Astrocyte of the spinal cord (primary cell): Measurements from ENCODE around the gene TBC1D9.
A peak's percentile ranks its signal among the peaks of the same experiment; 100 is the strongest.

Experiments
- DNase-seq: peaks from one replicate; pipeline ENCODE4 v3.0.0; 2011; ENCODE audit warnings: low read depth, low spot score
- H3K4me3 ChIP-seq: 2 replicates; pipeline ENCODE4 v1.5.1; 2011; ENCODE audit warnings: low read depth, mild to moderate bottlenecking, low read length, moderate library complexity
- in situ Hi-C: cut with HindIII; loops from 2 replicates; pipeline ENCODE4 v1.10.0; 2017; ENCODE audit warnings: low sequenced_read_pairs
- TF ChIP-seq, protein P1 (sequence below): IDR thresholded peaks from 2 replicates; pipeline ENCODE4 v1.5.1; 2012; ENCODE audit warnings: low read depth, mild to moderate bottlenecking, low read length, inconsistent platforms

TBC1D9 gene

GRCh38 chr4:140744421-140744820 is 11.8 kb downstream of the TBC1D9 start:
- TF ChIP-seq, protein P1, sequence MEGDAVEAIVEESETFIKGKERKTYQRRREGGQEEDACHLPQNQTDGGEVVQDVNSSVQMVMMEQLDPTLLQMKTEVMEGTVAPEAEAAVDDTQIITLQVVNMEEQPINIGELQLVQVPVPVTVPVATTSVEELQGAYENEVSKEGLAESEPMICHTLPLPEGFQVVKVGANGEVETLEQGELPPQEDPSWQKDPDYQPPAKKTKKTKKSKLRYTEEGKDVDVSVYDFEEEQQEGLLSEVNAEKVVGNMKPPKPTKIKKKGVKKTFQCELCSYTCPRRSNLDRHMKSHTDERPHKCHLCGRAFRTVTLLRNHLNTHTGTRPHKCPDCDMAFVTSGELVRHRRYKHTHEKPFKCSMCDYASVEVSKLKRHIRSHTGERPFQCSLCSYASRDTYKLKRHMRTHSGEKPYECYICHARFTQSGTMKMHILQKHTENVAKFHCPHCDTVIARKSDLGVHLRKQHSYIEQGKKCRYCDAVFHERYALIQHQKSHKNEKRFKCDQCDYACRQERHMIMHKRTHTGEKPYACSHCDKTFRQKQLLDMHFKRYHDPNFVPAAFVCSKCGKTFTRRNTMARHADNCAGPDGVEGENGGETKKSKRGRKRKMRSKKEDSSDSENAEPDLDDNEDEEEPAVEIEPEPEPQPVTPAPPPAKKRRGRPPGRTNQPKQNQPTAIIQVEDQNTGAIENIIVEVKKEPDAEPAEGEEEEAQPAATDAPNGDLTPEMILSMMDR = no peak
- DNase-seq = no peak
- no peak overlapping the region for H3K4me3 ChIP-seq
- in situ Hi-C loops = no loop called here

DNA sequence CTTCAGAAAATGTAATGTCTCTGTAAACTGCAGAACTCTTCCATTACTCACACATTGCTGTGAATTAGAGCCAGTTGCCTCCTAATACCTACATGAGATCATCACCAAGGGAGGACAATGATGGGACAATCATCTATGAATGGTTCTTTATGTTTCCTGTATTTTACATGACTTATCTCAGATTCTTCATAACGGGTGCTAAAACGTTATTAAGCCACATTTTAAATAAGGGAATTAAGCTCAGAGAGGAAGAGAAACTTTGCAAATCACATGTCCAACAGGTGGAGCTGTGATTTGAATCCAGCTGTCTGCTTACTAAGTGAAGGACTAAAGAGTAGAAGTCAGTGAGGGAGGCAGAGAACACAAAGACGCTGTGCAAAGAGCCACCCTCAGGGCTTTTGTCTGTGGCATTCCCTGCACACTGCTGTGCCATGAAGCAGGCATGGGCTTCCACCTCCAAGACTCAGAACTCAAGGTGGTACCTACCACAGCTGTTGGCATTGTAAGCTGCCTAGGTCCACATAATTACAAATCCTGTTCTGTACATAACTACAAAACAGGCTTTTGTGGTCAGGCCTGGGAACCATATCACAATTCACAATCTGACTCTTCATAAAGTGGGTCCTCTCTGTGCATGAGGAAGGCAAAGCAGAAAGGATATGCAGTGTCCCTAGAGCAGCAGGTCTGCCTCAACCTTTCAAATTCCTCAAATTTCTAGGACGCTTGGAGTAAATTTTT is 12.8 kb downstream of the TBC1D9 start:
- in situ Hi-C loops = no loop called here
- peak; percentile 36 for DNase-seq
- no peak overlapping the region for H3K4me3 ChIP-seq
- TF ChIP-seq, protein P1 = peak; percentile 34

- no peak for DNase-seq
- H3K4me3 ChIP-seq = no peak overlapping the region
- in situ Hi-C loops = no loop called here
- TF ChIP-seq, protein P1 = no peak
These were observed 13.4 kb downstream of the TBC1D9 start for GRCh38 chr4:140742838-140743193.

GRCh38 chr4:140740906-140741670 is 15.1 kb downstream of the TBC1D9 start:
- no peak overlapping the region for H3K4me3 ChIP-seq
- in situ Hi-C loops = no loop called here
- TF ChIP-seq, protein P1 = no peak
- no peak for DNase-seq

GRCh38 chr4:140740422-140740821 is 15.8 kb downstream of the TBC1D9 start:
- no peak overlapping the region for H3K4me3 ChIP-seq
- in situ Hi-C loops = no loop called here
- TF ChIP-seq, protein P1 = no peak
- DNase-seq = no peak

DNA sequence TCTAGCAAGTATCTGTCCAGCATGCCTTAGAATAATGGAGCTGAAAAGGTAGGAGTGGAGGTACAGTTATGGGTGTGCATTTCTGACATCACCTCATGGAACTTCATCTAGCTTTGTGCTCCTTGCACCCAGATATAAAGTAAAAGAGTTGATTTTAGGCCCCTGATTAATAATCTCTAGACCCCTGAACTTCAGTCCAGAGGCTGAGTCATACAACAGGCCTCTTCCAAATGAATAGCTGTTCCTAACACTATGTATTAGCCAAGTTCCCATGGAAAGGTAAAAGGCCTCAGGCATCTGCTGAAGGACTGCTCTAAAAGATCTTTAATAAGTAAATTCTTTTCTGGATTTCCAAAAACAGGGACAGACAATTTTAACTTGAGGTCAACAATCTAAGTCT is 16.2 kb downstream of the TBC1D9 start:
- TF ChIP-seq, protein P1 = no peak
- DNase-seq = no peak
- H3K4me3 ChIP-seq = no peak overlapping the region
- in situ Hi-C loops = no loop called here
